Body of pancreas (tissue), 4 donors: ENCODE data around the gene CCR4.

ENCODE experiments used
- POLR2A ChIP-seq, 3 donors: fragments of 450-650 bp; IDR thresholded peaks; one replicate each; pipeline ENCODE4 v1.6.1; 2016; ENCODE audit warnings: antibody characterized with exemption in 3 of 3, mild to moderate bottlenecking in 2 of 3
- TF ChIP-seq, protein P1 (sequence below), 7 experiments: fragments of 450-650 bp in 4 of 7; fragments of 200-600 bp in 3 of 7; sonication (generic) in 3 of 7; IDR thresholded peaks; one replicate each; pipeline ENCODE4 v1.5.1; 2016 to 2019; ENCODE audit warnings: antibody characterized with exemption in 7 of 7

DNA sequence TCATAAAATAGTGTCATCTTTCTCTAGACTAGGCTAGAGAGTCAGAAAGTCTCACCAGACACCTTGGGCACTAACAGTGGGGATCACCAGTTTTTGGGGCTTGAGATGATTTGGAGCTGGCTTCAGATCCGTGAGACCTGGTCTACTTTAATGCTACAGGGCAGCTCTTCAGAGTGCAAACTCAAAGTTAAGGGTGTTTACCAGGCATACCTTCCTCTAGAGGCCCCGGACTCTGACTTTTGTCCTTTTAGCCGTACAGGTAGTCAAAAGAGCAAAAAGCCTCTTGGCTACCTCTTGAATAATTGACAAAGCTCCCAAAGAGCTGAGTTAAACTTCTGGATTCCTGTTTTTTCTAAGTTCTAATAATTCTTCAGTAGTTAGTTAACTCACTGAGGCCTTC, 41.4 kb upstream of the CCR4 start:
- TF ChIP-seq, protein P1, sequence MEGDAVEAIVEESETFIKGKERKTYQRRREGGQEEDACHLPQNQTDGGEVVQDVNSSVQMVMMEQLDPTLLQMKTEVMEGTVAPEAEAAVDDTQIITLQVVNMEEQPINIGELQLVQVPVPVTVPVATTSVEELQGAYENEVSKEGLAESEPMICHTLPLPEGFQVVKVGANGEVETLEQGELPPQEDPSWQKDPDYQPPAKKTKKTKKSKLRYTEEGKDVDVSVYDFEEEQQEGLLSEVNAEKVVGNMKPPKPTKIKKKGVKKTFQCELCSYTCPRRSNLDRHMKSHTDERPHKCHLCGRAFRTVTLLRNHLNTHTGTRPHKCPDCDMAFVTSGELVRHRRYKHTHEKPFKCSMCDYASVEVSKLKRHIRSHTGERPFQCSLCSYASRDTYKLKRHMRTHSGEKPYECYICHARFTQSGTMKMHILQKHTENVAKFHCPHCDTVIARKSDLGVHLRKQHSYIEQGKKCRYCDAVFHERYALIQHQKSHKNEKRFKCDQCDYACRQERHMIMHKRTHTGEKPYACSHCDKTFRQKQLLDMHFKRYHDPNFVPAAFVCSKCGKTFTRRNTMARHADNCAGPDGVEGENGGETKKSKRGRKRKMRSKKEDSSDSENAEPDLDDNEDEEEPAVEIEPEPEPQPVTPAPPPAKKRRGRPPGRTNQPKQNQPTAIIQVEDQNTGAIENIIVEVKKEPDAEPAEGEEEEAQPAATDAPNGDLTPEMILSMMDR (IDR thresholded peaks at IDR 0.05), result no peak
- TF ChIP-seq POLR2A (IDR thresholded peaks at IDR 0.05), result no peak
